K562 (cell line): ENCODE data around the gene AJM1. TPM values are rescaled to one million over a fixed set of nuclear protein-coding genes. Genes with fewer than 3 reads are reported as not detected.

ENCODE experiments used
- FOXJ2 ChIP-seq: fragments of 200-800 bp; sonication (Bioruptor generic); IDR thresholded peaks from 2 replicates; pipeline ENCODE4 v1.6.1; 2016; ENCODE audit warnings: missing genetic modification characterization, missing compliant biosample characterization
- HEY1 ChIP-seq: fragments of 250-450 bp; sonication (Bioruptor Pico); IDR thresholded peaks from 2 replicates; pipeline ENCODE4 v1.5.0; 2020; ENCODE audit warnings: mild to moderate bottlenecking, moderate library complexity, borderline replicate concordance
- HOMEZ ChIP-seq: fragments of 250-450 bp; sonication (Bioruptor Pico); IDR thresholded peaks from 2 replicates; pipeline ENCODE4 v1.4.0; 2020; ENCODE audit warnings: mild to moderate bottlenecking, moderate library complexity
- KDM2B ChIP-seq: fragments of 250-450 bp; sonication (Bioruptor Pico); IDR thresholded peaks from 2 replicates; pipeline ENCODE4 v1.8.0; 2021; ENCODE audit warnings: mild to moderate bottlenecking, moderate library complexity
- KLF10 ChIP-seq: fragments of 250-450 bp; sonication (Bioruptor Pico); IDR thresholded peaks from 2 replicates; pipeline ENCODE4 v1.6.1; 2021; ENCODE audit warnings: matching md5 sums
- NR2F6 ChIP-seq: fragments of 450-650 bp; formaldehyde crosslinking; IDR thresholded peaks from 2 replicates; pipeline ENCODE4 v1.4.0; 2020; ENCODE audit warnings: mild to moderate bottlenecking
- POLR2G ChIP-seq: fragments of 200-400 bp; formaldehyde crosslinking; IDR thresholded peaks from 2 replicates; pipeline ENCODE4 v1.6.1; 2017; ENCODE audit warnings: low read depth, mild to moderate bottlenecking, antibody characterized with exemption, low read length, moderate library complexity
- RBM15 ChIP-seq: fragments of 200-400 bp; formaldehyde crosslinking; IDR thresholded peaks from 2 replicates; pipeline ENCODE4 v1.6.1; 2018; ENCODE audit warnings: mild to moderate bottlenecking, low read length, moderate library complexity; ENCODE audit not compliant: insufficient read depth
- RFX5 ChIP-seq: IDR thresholded peaks from 2 replicates; pipeline ENCODE4 v1.6.1; 2011; ENCODE audit warnings: low read depth, mild to moderate bottlenecking, improper control_type of control experiment, low read length
- RNF219 ChIP-seq: fragments of 250-450 bp; sonication (Bioruptor Pico); IDR thresholded peaks from 2 replicates; pipeline ENCODE4 v1.5.0; 2022; ENCODE audit warnings: mild to moderate bottlenecking
- SMARCB1 ChIP-seq: IDR thresholded peaks from 2 replicates; pipeline ENCODE4 v1.6.1; 2011; ENCODE audit warnings: improper control_type of control experiment, low read depth; ENCODE audit not compliant: insufficient read length
- SRSF1 ChIP-seq: fragments of 200-400 bp; formaldehyde crosslinking; IDR thresholded peaks from 2 replicates; pipeline ENCODE4 v1.6.1; 2017; ENCODE audit warnings: mild to moderate bottlenecking, low read depth, low read length, moderate library complexity
- THRB ChIP-seq: fragments of 450-650 bp; formaldehyde crosslinking; conservative IDR thresholded peaks from 2 replicates; pipeline ENCODE4 v1.4.0; 2022; ENCODE audit warnings: mild to moderate bottlenecking, missing genetic modification characterization
- ZBTB11 ChIP-seq, 3 experiments: fragments of 200-800 bp in 1 of 3; fragments of 250-450 bp in 1 of 3; fragments of 450-650 bp in 1 of 3; sonication (Bioruptor Pico) in 1 of 3; sonication (Bioruptor generic) in 1 of 3; formaldehyde crosslinking in 1 of 3; IDR thresholded peaks; 2 replicates each; pipeline versions ENCODE4 v1.6.1 to v1.8.0; 2016 to 2022; ENCODE audit warnings: mild to moderate bottlenecking in 2 of 3, missing genetic modification characterization in 2 of 3, missing compliant biosample characterization in 1 of 3, moderate library complexity in 1 of 3
- ZNF75A ChIP-seq: fragments of 450-650 bp; formaldehyde crosslinking; IDR thresholded peaks from 2 replicates; pipeline ENCODE4 v1.4.0; 2020; ENCODE audit warnings: mild to moderate bottlenecking
- polyA plus RNA-seq, 8 experiments: library from polyadenylated mRNA; depleted of rRNA in 4 of 8; stranded (reverse) in 5 of 8; unstranded in 3 of 8; fragments of >200 nt; fragmentation: Nextera tagmentation in 2 of 8; fragmentation: Illumina TruSeq in 1 of 8; extraction: Ambion mirVana in 2 of 8; extraction: Trizol in 1 of 8; gene quantifications; 2 replicates each; pipeline versions ENCODE4 v1.2.1 to v1.2.3, GENCODE V29; 2011 to 2014; ENCODE audit warnings: inconsistent platforms in 1 of 8, missing spikeins in 1 of 8
- total RNA-seq, 7 experiments: library from RNA; depleted of rRNA in 6 of 7; stranded (reverse); fragments of >200 nt in 6 of 7; fragmentation: Illumina TruSeq in 2 of 7; extraction: Trizol in 2 of 7; gene quantifications; 2 replicates each; pipeline versions ENCODE4 v1.2.1 to v1.2.3, GENCODE V29; 2011 to 2021; ENCODE audit warnings: low replicate concordance in 1 of 7

Gene AJM1
- total and polyA plus RNA-seq, 9 of the 15 experiments (the other 6 are each of a cell fraction or from before 2014, with no cell fraction given) = 0.01 to 3.7 (median 0.65) TPM; not detected in 1

GRCh38 chr9:136849038-136849959 lies 7.0 kb downstream of the AJM1 start, which contains the start of gene PHPT1 (continued):
- TF ChIP-seq HEY1 (CRISPR knock-in tag) (no peak), HOMEZ (CRISPR knock-in tag) (no peak), RBM15 (no peak), RNF219 (CRISPR knock-in tag) (no peak), KDM2B (CRISPR knock-in tag) (no peak), SMARCB1 (no peak), FOXJ2 (no peak), ZBTB11 (CRISPR knock-in tag; IDR thresholded peaks at IDR 0.05) (peak in 1 of 3 experiments; percentile 55; a peak in 1 of 6 replicates), KLF10 (CRISPR knock-in tag) (no peak), NR2F6 (no peak), THRB (0 out of 2 replicates have a peak, but pooled peaks have one; percentile 17), RFX5 (no peak), ZNF75A (CRISPR knock-in tag) (no peak), SRSF1 (no peak), POLR2G (peak; percentile 86)
